Activated CD4-positive, alpha-beta T cell treated with anti-CD3 and anti-CD28 coated beads, Interleukin-2, amount 50 U/mL, for 48 hours (primary cell): ENCODE results near the gene NLGN2.

ENCODE experiments used
- DNase-seq, 2 experiments: peaks; one replicate each; pipeline ENCODE4 v3.0.0-alpha.2; 2020

Gene NLGN2

DNA sequence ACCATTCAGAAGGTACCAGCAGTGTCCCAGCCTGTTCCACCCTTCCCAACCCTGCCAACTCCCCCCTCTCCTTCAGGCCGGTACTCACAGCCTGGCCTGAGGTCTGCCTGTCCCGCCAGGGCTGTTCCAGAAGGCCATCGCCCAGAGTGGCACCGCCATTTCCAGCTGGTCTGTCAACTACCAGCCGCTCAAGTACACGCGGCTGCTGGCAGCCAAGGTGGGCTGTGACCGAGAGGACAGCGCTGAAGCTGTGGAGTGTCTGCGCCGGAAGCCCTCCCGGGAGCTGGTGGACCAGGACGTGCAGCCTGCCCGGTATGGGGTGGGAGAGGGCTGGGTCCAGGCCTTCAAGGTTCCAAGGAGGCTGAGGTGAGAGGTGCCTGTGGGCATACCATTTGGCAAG lies 7.2 kb downstream of the NLGN2 start:
- no peak for DNase-seq

DNA sequence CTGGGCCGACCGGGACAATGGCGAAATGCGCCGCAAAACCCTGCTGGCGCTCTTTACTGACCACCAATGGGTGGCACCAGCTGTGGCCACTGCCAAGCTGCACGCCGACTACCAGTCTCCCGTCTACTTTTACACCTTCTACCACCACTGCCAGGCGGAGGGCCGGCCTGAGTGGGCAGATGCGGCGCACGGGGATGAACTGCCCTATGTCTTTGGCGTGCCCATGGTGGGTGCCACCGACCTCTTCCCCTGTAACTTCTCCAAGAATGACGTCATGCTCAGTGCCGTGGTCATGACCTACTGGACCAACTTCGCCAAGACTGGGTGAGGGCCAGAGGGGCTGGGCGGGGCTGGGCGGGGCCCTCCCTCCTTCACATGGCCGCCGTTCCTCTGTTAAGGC lies 8.1 kb downstream of the NLGN2 start:
- DNase-seq = no peak

DNA sequence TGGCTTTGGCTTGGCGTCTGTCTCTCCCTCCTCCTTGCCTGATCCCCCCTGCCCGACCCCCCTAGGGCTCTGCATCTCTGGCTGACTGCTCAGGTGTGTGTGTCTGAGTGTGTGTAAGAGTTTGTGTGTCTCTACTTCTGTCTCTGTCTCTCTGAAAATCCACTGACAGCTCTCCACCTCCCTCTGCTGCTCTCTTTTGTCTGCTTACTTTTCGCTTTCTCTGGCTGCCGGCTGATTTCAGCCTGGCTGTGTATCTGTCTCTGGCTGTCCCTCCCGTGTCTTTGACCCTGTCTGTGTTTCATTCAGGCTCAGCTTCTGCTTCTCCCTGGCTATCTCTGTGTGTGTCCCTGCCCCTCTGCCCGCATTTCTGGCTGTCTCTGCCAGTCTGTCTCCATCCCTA lies 8.7 kb downstream of the NLGN2 start:
- DNase-seq = no peak

DNA sequence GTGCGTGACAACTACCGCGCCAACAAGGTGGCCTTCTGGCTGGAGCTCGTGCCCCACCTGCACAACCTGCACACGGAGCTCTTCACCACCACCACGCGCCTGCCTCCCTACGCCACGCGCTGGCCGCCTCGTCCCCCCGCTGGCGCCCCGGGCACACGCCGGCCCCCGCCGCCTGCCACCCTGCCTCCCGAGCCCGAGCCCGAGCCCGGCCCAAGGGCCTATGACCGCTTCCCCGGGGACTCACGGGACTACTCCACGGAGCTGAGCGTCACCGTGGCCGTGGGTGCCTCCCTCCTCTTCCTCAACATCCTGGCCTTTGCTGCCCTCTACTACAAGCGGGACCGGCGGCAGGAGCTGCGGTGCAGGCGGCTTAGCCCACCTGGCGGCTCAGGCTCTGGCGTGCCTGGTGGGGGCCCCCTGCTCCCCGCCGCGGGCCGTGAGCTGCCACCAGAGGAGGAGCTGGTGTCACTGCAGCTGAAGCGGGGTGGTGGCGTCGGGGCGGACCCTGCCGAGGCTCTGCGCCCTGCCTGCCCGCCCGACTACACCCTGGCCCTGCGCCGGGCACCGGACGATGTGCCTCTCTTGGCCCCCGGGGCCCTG lies 9.5 kb downstream of the NLGN2 start:
- no peak for DNase-seq

DNA sequence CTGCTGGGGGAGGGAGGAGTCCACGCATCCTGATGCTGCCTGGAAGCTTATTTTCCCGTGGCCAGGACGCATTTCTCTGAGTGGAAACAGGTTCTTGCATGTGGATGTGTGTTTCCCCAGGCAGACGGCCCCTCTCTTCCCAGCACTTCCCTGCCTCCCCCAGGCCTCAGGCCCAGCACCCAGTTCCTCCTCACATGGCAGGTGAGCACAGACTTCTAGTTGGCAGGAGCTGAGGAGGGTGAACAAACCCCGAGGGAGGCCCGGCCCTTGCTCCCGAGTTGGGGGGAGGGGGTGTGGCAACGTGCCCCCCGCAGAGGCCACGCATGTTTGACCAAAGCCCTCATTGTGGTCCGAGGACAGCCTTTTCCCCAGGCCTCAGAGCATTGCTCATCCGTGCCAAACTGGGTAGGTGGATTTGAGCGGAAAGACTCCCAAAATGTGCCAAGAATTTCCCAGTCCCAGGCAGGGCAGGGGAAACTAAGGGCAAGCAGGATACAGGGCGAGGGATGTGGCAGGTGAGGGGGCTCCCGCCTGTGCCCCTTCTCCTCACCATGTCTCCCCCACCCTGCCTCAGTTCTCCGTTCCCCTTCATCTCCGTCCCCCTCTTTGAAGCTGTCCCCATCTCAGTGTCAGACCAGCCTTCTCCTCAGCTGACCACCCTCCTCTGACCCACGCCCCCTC lies 11.0 kb downstream of the NLGN2 start:
- no peak for DNase-seq

DNA sequence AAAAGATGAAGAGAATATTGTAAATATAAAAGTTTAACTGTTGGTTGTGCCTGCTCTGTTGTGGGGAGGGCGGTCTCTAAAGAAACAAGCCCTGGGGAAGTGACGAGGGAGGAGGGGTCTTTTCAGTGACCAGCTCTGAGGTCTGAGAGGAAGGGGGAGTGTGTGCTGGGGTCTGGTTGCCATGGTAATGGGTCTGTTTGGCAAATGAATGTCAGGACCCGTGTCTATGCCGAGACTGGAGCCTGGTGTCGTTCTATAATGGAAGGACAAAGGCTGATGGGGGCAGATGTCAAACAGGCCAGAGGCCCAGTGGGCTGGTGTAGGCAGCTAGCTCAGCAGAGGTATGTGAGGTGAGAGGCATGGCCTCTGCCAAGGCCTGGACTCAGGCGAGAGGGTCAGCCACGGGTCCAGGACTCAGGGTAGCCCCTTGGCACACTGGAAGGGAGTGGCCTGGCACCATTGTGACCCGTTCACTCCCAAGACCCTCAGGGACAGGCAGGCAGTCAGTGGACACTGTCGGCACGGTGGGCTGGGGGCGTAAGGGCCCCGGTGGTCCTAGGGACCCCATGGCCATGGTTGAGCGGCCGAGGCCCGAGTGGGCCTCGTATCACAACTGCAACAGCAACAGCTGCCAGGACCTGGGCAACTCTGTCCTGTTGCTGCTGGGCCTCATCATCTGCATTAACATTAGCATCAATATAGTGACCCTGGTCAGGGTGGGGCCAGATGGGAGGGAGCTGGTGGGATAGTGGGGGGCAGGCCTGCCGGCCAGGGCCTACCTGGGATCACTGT lies 12.4 kb downstream of the NLGN2 start, which contains the start of gene SPEM1:
TSS of gene SPEM1 (plus strand) at position 506 of the 792 bp plus-strand sequence. CDS start at position 567, 61 bp downstream.
- DNase-seq = no peak

DNA sequence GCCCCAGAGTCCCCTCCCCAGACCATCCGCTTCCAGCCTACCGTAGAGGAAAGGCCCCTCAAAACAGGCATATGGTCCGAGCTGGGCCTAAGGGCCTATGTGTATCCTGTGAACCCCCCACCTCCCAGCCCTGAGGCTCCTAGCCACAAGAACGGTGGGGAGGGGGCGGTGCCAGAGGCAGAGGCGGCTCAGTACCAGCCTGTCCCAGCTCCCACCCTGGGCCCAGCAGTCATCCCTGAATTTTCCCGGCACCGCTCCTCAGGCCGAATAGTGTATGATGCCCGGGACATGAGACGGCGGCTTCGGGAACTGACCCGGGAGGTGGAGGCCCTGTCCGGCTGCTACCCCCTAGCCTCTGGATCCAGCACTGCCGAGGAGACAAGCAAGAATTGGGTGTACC lies 13.5 kb downstream of the NLGN2 start:
- no peak for DNase-seq

DNA sequence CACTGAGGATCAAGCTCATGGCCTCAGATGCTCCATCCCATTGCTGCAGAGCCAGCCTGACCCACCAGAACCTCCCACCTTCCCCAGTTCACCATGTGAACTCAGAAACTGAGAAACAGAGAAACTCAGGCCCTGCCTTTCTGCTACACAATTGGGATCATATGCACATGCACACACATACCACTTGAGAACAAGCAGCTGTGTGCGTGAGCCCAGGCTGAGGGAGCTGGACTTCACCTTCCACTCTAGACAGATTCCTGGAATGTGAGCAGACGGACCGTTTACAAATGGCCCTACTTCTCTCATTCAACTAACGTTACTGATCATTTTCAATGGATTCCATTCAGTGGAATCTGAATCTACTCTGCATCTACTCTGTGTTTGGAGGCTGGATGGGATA lies 16.0 kb downstream of the NLGN2 start:
- no peak for DNase-seq

DNA sequence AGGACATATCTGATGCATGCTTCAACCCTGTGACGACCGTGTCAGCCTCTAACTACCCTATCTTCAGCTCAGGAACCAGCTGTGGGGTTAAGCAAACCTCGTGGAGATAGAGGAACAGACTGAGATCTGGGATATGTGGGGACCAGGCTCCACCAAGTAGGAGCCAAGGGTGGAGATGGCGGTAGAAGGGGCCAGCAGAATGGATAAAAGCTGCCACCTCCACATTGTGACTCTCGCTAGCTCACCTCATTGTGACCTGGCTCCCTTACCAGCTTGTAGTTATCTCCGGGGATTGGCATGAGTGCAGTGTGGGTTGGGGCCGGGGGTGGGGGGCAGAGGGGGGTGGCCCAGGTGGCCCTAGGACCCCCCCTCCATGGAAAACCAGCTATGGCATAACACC lies 17.7 kb downstream of the NLGN2 start, which contains the start of gene SPEM2:
TSS of gene SPEM2 (plus strand) at position 301 of the 400 bp plus-strand sequence. CDS start at position 374, 73 bp downstream.
- no peak for DNase-seq

DNA sequence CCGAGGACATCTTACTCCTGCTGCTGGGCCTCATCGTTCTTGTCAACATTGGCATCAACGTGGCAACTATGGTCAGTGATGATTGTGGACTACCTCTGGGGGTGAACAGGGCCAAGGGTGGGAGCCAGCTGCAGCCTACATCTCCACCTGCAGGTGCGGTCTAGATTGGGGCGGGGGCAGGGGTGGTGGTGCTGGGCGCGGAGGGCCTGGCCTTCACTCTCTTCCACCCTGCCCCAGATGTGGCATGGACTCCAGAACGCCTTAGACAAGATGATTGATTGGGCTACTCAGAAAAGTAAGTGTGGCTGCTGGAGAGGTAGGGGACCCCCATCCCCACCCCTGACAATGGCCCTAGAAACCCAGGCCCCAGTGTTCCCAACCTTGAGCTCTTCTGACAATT lies 18.1 kb downstream of the NLGN2 start:
- no peak for DNase-seq

DNA sequence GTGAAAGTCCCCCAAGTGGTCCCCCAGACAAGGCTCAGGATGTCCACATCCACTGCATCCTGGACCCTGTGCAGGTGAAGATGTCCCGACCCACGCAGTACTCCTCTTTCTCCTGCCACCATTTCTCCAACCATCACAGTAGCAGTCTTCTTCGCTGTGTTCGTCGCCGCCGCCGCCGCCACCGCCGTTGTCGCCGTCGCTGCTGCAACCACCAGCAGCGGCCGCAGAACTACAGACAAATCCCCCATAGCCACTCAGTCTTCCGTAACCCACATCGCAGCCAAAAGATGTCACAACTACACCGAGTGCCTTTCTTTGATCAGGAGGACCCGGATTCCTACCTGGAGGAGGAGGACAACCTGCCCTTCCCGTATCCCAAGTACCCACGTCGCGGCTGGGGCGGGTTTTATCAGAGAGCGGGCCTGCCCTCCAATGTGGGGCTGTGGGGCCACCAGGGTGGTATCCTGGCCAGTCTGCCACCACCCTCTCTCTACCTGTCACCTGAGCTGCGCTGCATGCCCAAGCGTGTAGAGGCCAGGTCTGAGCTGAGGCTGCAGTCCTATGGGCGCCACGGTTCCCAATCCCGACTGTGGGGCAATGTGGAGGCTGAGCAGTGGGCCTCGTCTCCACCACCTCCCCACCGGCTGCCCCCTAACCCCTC lies 18.7 kb downstream of the NLGN2 start:
- DNase-seq = no peak

DNA sequence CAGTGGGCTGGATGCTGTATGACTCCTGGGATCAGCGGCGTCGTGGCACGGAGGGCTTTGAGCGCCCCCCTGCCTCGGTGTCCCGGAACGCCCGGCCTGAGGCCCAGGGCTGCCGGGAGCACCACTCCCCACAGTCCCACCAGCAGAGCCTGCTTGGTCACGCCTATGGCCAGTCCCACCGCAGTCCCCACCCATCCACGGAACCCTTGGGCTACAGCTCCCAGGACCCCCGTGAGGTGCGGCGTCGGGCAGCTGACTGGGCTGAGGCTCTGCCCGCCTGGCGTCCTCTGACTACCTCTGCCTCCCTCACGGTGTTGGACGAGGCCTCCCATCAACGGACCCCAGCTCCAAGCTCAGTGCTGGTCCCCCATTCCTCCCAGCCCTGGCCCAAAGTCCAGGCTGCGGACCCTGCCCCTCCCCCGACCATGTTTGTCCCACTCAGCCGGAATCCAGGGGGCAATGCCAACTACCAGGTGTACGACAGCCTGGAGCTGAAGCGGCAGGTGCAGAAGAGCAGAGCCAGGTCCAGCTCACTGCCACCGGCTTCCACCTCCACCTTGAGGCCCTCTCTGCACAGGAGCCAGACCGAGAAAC lies 19.3 kb downstream of the NLGN2 start:
- no peak for DNase-seq

DNA sequence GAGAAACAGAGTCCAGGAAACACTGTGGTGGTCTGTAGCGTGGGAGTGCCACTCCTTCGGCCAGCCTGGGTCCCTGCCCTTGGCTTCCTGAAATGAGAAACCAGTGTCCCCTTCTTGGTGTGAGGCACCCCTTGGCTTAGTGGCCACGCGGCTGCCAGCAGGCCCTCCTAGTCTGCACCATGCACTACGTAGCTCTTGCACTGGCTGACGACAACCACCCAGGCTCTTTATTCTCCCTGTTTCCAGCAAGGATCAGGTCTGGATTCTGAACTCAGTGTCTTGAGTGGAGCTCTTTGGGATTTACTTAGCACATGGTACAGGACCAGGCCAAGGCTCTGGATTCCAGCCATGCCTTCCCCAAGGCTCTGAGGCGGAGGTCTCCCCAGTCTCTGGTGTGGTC lies 19.9 kb downstream of the NLGN2 start:
- DNase-seq = no peak

DNA sequence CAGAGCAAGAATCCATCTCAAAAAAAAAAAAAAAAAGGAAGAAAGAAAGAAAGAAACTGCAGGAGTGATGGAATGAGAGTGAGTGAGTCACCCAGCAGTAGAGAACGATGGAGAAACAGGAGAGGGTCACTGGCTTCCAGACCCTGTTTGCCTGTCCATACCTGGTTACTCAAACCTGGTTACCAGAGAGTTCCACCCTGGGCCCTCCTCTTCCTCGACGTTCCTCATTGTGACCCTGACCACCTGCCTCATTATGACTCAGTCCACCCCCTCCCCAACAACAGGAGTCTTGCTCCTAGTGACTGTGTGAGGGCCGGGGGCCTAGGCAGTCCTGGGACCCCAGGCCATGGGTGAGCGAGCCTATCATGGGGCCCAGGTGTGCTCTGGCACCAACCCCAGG lies 20.9 kb downstream of the NLGN2 start, which contains the start of gene SPEM3:
TSS of gene SPEM3 (plus strand) at position 301 of the 400 bp plus-strand sequence. CDS start at position 347, 46 bp downstream.
- no peak for DNase-seq

DNA sequence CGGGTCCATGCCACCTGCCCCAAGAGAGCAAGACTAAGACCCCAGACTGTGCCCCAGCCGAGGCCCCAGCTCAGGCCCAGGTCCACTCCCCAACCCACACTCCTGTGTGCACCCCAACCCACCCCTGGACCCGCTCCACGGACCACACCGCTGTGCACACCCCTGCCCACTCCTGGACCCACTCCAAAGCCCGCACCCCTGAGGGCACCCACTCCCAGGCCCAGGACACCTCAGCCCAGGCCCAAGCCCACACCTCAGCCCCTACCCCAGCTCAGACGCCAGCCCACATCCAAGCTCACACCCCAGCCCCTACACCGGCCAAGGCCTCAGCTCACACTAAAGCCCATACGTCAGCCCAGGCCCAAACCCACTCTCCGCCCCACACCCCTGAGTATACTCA lies 22.1 kb downstream of the NLGN2 start:
- DNase-seq = no peak

DNA sequence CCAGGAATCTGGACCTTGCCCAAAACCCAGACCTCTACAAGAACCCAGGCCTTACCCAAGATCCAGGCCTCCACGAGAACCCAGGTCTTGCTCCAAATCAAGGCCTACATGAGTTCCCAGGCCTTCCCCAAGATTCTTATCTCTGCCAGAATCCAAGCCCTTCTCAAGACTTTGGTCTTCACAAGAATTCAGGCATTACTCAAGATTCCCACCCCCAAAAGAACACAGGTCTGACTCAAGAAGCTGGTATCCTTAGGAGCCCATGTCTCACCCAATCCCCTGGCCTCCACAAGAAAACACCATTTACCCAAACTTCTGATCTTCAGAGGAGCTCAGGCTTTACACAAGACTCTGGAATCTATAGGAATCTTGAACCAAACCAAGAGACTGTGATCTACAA lies 23.6 kb downstream of the NLGN2 start:
- DNase-seq = no peak

DNA sequence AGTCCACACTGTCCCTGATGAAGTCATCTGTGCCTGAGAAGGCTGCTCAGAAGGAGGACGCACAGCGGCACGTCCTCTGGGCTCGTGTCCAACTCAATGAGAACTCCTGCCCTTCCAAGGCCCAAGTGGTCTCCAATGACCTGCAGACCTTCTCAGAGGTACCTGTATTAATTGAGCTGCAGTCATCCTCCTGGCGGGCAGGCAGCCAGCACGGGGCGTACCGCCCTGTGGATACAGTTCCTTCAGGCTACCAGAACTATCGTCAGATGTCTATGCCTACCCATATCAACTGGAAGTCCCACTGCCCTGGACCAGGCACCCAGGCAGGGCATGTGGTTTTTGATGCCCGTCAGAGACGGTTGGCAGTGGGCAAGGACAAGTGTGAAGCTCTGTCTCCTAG lies 24.7 kb downstream of the NLGN2 start:
- no peak for DNase-seq

DNA sequence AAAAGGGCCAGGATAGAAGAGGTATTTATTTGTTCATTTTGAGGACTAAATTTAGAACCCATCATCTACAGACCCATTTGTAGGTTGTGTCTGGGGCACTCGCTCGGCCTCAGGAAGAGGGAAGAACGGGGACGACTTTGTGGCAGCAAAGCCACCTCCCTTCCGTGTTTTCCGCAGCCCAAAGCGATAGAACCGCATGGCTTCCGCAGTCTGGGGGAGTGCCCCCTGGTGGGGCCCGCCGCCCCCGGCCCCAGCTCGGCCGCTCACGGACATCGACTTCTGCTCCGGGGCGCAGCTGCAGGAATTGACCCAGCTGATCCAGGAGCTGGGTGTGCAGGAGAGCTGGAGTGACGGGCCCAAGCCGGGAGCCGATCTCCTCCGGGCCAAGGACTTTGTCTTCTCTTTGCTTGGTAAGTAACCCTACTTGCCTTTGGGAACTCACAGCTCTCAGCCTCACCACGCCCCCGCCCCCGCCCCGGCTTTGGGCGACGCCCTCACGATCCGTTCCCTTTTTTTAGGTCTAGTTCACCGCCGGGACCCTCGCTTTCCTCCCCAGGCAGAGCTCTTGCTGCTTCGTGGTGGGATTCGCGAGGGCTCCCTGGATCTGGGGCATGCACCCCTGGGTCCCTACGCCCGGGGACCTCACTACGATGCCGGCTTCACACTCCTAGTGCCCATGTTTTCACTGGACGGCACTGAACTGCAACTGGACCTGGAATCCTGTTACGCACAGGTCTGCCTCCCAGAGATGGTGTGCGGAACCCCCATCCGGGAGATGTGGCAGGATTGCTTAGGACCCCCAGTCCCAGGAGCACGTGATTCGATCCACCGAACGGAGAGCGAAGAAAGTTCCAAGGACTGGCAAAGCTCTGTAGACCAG lies 28.3 kb downstream of the NLGN2 start:
- DNase-seq = peak; percentile 68 to 70

DNA sequence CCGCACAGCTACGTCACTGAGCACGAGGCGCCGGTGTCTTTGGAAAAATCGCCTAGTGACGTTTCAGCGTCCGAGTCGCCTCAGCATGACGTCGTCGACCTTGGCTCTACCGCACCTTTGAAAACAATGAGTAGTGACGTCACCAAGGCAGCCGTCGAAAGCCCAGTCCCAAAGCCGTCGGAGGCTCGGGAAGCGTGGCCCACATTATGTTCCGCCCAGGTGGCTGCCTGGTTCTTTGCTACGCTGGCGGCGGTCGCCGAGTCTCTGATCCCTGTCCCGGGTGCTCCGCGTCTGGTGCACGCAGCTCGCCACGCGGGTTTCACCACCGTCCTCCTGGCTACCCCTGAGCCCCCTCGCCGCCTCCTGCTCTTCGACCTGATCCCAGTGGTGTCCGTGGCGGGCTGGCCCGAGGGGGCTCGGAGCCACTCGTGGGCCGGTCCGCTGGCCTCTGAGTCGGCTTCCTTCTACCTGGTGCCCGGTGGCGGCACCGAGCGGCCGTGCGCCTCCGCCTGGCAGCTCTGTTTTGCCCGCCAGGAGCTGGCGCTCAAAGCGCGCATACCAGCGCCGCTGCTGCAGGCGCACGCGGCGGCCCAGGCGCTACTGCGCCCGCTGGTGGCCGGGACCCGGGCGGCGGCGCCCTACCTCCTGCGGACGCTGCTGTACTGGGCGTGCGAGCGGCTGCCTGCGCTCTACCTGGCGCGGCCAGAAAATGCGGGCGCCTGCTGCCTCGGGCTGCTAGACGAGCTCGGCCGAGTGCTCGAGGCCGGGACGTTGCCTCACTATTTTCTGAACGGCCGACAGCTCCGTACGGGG lies 29.1 kb downstream of the NLGN2 start:
- DNase-seq = peak; percentile 80 to 82

DNA sequence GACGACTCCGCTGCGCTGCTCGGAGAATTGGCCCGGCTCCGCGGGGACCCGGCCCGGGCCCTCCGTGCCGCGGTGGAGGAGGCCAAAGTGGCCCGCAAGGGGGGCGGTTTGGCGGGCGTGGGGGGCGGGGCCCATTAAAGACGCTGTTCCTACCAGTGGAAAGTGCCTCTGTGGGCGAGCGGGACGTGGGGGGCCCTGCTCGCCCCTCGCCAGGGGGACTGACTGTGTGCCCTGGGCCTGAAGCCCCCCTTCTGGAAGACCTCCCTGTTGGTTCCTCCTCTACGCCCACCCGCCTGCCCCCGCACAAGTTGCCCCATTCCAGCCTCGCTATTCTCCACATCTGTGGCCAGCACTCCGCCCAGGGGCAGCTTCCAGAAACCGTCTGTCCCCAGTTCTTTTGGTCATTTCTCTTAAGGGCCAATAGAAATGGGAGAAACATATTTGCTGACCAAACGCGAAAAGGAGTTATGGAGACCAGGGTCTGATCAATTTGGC lies 29.8 kb downstream of the NLGN2 start:
- no peak for DNase-seq
